ENCODE results near the gene USP40. TPM values are rescaled to one million over a fixed set of nuclear protein-coding genes. Genes with fewer than 3 reads are reported as not detected.

USP40 gene
- total and polyA plus RNA-seq, 3 donors from 2014 or later: 42.0 to 87.3 (median 70.2) TPM

DNA sequence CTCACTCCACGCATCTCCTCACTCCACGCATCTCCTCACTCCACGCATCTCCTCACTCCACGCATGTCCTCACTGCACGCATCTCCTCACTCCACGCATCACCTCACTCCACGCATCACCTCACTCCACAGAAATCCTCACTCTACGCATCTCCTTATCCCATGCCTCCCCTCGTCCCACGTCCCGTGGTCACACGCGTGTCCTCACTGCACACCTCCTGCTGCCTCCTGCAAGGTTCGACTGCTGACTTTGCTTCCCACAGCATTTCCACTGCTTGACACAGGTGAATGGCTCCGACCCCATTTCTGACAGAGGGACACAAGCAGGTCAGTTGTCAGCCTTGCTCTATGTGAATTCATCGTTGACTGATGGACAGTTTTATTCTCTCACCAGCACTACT lies 103.0 kb downstream of the USP40 start:
- WGBS, 2 donors: 91 to 98% methylated on average over 16 of the region's 16 CpGs
- no peak for TF ChIP-seq POLR2A (IDR thresholded peaks at IDR 0.05)
- TF ChIP-seq, protein P1, sequence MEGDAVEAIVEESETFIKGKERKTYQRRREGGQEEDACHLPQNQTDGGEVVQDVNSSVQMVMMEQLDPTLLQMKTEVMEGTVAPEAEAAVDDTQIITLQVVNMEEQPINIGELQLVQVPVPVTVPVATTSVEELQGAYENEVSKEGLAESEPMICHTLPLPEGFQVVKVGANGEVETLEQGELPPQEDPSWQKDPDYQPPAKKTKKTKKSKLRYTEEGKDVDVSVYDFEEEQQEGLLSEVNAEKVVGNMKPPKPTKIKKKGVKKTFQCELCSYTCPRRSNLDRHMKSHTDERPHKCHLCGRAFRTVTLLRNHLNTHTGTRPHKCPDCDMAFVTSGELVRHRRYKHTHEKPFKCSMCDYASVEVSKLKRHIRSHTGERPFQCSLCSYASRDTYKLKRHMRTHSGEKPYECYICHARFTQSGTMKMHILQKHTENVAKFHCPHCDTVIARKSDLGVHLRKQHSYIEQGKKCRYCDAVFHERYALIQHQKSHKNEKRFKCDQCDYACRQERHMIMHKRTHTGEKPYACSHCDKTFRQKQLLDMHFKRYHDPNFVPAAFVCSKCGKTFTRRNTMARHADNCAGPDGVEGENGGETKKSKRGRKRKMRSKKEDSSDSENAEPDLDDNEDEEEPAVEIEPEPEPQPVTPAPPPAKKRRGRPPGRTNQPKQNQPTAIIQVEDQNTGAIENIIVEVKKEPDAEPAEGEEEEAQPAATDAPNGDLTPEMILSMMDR (IDR thresholded peaks at IDR 0.05): no peak
- H3K4me3 ChIP-seq: no peak overlapping the region
- no peak overlapping the region for H3K27ac ChIP-seq
- H3K4me1 ChIP-seq: no peaks in the 10 kb centered on the region
- intact Hi-C loops (cut with DNase I; ENCODE audit: low total_unique reads): no loop called here
- DNase-seq: no peak
- no peaks in the 10 kb centered on the region for H3K27me3 ChIP-seq
- H3K9me3 ChIP-seq: no peaks in the 10 kb centered on the region
- no peaks in the 10 kb centered on the region for H3K36me3 ChIP-seq (ENCODE audit: low read depth, missing control alignments)

DNA sequence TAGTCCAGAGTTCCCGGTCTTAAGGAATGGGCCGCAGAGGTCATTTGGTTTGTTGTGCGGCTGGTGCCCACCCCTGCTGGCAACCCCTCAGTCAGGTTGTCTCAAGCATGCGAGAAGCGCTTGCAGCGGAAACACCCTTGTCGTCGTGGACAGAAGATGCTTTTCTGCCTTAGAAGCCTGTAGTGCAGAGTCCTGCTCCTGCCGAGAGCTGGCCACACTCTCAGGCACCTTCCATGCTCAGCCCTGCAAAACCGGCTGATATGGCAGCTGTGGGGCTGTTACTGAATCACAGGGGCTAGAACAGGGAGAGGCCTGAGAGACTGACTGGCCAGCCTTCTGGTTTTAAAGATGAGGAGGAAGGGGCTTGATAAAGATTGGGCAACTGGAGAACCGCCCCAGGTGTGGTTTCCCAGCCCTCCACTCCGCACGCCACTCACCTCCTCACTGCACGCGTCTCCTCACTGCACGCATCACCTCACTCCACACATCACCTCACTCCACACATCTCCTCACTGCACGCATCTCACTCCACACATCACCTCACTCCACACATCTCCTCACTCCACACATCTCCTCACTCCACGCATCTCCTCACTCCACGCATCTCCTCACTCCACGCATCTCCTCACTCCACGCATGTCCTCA lies 103.6 kb downstream of the USP40 start:
- Histone ChIP-seq H3K4me3 (no peak overlapping the region), H3K27me3 (no peaks in the 10 kb centered on the region), H3K4me1 (no peaks in the 10 kb centered on the region), H3K9me3 (no peaks in the 10 kb centered on the region), H3K36me3 (ENCODE audit: low read depth, missing control alignments) (no peaks in the 10 kb centered on the region), H3K27ac (no peak overlapping the region)
- 88 to 98% methylated on average over 16 to 21 of the region's 21 CpGs for WGBS, 2 donors
- TF ChIP-seq, protein P1 (IDR thresholded peaks at IDR 0.05): no peak
- TF ChIP-seq POLR2A (IDR thresholded peaks at IDR 0.05): no peak
- DNase-seq: no peak
- intact Hi-C loops (cut with DNase I; ENCODE audit: low total_unique reads): no loop called here

DNA sequence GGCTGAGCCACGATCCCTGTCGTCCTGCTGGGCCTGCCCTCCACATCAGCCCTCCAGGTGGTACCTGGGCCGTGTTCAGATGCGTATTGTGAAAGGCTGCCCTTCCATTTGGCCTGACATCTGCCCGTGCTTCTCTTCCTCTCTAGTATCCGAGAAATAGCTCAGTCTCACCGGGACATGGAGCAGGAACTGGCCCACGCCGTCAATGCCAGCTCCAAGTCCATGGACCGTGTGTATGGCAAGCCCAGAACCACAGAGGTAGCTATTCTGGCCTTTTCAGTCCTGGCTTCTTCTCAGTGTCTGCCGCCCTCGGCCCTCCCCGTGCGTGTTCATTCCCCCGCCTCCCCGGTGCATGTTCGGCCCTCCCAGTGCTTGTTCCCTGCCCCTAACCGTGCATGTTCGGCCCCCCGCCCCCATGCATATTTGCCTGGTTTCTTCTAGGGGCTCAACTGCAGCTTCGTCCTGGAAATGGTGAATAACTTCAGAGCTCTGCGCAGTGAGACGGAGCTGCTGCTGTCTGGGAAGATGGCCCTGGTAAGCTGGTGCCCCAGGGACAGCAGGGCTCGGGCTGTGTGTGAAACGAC lies 104.3 kb downstream of the USP40 start:
- no peak for DNase-seq
- intact Hi-C loops (cut with DNase I; ENCODE audit: low total_unique reads): no loop called here
- Histone ChIP-seq H3K36me3 (ENCODE audit: low read depth, missing control alignments) (no peaks in the 10 kb centered on the region), H3K9me3 (no peaks in the 10 kb centered on the region), H3K4me3 (no peak overlapping the region), H3K27ac (no peak overlapping the region), H3K4me1 (no peaks in the 10 kb centered on the region), H3K27me3 (no peaks in the 10 kb centered on the region)
- 93 to 94% methylated on average over 25 of the region's 25 CpGs for WGBS, 2 donors
- TF ChIP-seq POLR2A (IDR thresholded peaks at IDR 0.05): no peak
- TF ChIP-seq, protein P1 (IDR thresholded peaks at IDR 0.05): no peak

DNA sequence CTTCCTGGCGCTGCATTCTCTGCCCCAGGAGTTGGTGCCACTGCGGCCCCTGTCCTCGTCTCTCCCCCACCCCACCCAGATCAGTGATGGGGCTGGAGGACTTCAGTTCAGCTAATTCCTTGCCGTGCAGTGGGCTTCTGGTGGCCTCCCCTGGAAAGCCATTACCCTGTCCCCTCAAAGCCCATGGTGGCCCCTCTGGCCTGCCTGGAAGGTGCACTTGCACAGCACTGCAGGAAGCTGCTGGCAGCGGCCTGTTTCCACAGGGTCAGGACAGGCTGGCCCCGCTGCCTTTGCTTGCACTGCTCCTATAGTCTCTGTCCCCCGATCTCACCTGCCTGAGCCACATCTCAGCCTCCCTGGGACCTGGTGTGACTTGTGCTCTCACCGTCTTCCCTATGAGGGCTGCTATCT lies 105.1 kb downstream of the USP40 start:
- Histone ChIP-seq H3K27ac (no peak overlapping the region), H3K9me3 (no peaks in the 10 kb centered on the region), H3K27me3 (no peaks in the 10 kb centered on the region), H3K36me3 (ENCODE audit: low read depth, missing control alignments) (no peaks in the 10 kb centered on the region), H3K4me1 (no peaks in the 10 kb centered on the region), H3K4me3 (no peak overlapping the region)
- no peak for DNase-seq
- intact Hi-C loops (cut with DNase I; ENCODE audit: low total_unique reads): no loop called here
- 88 to 95% methylated on average over 7 to 8 of the region's 8 CpGs for WGBS, 2 donors
- TF ChIP-seq, protein P1 (IDR thresholded peaks at IDR 0.05): no peak
- no peak for TF ChIP-seq POLR2A (IDR thresholded peaks at IDR 0.05)

All from testis (tissue), 3 donors.